Cardiac muscle cell (in vitro differentiated cells and primary cell): ENCODE results near the gene HOXA5. TPM values are rescaled to one million over a fixed set of nuclear protein-coding genes. Genes with fewer than 3 reads are reported as not detected.

Experiments used
- DNase-seq, 2 donors: peaks; one replicate each; pipeline versions ENCODE4 v3.0.0 to v3.0.0-alpha.2; 2010 to 2017; ENCODE audit warnings: low read depth in 1 of 2, low spot score in 1 of 2
- H3K27ac ChIP-seq: fragments of 200-600 bp; sonication (generic); 2 replicates; pipeline ENCODE4 v1.5.1; 2016
- H3K27me3 ChIP-seq: fragments of 200-600 bp; sonication (generic); 2 replicates; pipeline ENCODE4 v1.6.0; 2016; ENCODE audit warnings: control low read depth
- H3K36me3 ChIP-seq: fragments of 200-600 bp; sonication (generic); 2 replicates; pipeline ENCODE4 v1.5.1; 2016; ENCODE audit warnings: control low read depth
- H3K4me1 ChIP-seq: fragments of 200-600 bp; sonication (generic); 2 replicates; pipeline ENCODE4 v1.8.1; 2017; ENCODE audit warnings: low read depth, mild to moderate bottlenecking, mixed run types
- H3K4me3 ChIP-seq: fragments of 200-600 bp; sonication (generic); 2 replicates; pipeline ENCODE4 v1.5.1; 2016; ENCODE audit warnings: mild to moderate bottlenecking
- H3K9me3 ChIP-seq: fragments of 200-600 bp; sonication (generic); 2 replicates; pipeline ENCODE4 v1.5.1; 2017; ENCODE audit warnings: low read depth, mild to moderate bottlenecking, control low read depth
- CTCF ChIP-seq: IDR thresholded peaks from 2 replicates; pipeline ENCODE4 v1.5.1; 2012; ENCODE audit warnings: low read depth, mild to moderate bottlenecking, low read length
- polyA plus RNA-seq: library from polyadenylated mRNA; unstranded; fragments of >200 nt; fragmentation: Nextera tagmentation; extraction: Ambion mirVana; gene quantifications from 2 replicates; pipeline ENCODE4 v1.2.1, GENCODE V29; 2016
- total RNA-seq: library from RNA; depleted of rRNA; stranded (reverse); fragments of >200 nt; gene quantifications from 2 replicates; pipeline ENCODE4 v1.2.3, GENCODE V29; 2016

Gene HOXA5
- total and polyA plus RNA-seq, 2 experiments from 2014 or later, result not detected

- TF ChIP-seq CTCF, result no peak
- H3K4me1 ChIP-seq, result no peaks in the 10 kb centered on the region
- no peak within 1 kb of the TSS for H3K27ac ChIP-seq
- DNase-seq, result no peak
- H3K9me3 ChIP-seq, result no peaks in the 10 kb centered on the region
- no peak within 1 kb of the TSS for H3K4me3 ChIP-seq
- H3K27me3 ChIP-seq, result peaks cover 100% of the 10 kb centered on the region
- H3K36me3 ChIP-seq, result no peaks in the 10 kb centered on the region
Observed at GRCh38 chr7:27147199-27148030, 3.9 kb upstream of the HOXA5 start, which contains the start of gene HOXA6. Gene HOXA6, minus strand, starts transcription at chr7:27147774. Its CDS starts 25 bp downstream, at chr7:27147749.

DNA sequence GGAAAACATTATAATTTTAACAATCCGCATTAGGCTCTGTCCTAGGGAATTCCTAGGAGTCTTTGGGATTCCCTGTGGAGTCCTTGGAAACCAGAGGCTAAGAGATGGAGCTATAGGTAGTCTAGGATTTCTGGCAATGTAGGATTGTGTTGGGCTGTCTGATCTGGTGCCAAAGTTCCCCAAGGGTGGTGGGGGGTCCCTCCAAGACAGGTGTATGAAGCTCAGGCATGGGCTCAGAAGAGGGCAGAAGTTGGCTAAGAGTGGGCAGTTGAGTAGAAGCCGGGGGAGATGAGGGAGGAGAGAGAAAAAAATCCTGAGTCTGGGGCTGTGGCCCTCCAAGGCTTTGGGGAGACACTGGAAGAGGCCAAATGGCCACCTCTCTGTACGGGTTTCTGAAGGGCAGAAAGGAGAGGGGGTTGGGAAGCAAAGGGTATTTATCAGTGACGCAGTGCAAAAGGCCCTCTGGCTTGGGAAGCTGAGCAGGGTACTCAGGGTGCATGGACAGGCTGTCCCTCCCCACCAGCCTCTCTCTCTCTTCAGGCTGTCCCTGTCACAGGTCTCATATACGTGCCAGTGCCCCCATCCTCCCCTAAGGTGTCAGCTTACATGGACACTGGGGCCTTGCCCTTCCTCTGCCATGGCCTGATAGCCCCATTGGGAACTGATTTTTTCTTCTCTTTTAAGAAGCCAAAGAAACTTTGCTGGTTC is 3.2 kb upstream of the HOXA5 start:
- Histone ChIP-seq H3K36me3 (no peaks in the 10 kb centered on the region), H3K27me3 (peaks cover 100% of the 10 kb centered on the region), H3K4me3 (no peak overlapping the region), H3K27ac (no peak overlapping the region), H3K4me1 (no peaks in the 10 kb centered on the region), H3K9me3 (no peaks in the 10 kb centered on the region)
- DNase-seq, result no peak
- no peak for TF ChIP-seq CTCF

DNA sequence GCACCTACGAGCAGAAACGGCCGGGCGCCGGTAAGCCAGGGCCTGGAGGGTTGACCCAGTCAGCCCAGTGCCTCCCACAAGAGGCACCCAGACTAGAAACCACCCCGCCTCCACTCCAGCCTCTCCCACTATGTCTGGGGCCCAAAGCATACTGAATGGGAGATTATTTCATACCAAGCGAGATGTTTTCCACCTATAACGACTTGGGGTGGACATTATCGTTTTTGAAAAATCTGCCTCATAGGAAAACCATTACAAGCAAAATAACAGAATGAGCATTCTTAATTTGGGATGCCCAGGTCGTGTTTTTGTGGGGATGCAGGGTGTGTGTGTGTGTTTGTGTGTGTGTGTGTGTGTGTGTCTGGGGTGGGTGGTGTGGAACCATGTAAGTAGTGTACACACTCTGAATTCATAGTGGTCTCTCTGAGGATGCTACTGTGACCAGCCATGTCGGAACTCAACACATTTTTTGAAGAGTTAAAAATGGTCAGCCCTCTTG is 2.5 kb upstream of the HOXA5 start:
- no peaks in the 10 kb centered on the region for H3K36me3 ChIP-seq
- H3K27me3 ChIP-seq, result peaks cover 100% of the 10 kb centered on the region
- H3K4me3 ChIP-seq, result no peak overlapping the region
- no peak overlapping the region for H3K27ac ChIP-seq
- TF ChIP-seq CTCF, result no peak
- no peaks in the 10 kb centered on the region for H3K4me1 ChIP-seq
- no peaks in the 10 kb centered on the region for H3K9me3 ChIP-seq
- DNase-seq, result no peak

- Histone ChIP-seq H3K4me3 (no peak overlapping the region), H3K4me1 (no peaks in the 10 kb centered on the region), H3K27ac (no peak overlapping the region), H3K27me3 (peaks cover 100% of the 10 kb centered on the region), H3K36me3 (no peaks in the 10 kb centered on the region), H3K9me3 (no peaks in the 10 kb centered on the region)
- no peak for TF ChIP-seq CTCF
- no peak for DNase-seq
Observed at GRCh38 chr7:27145165-27145913, 1.9 kb upstream of the HOXA5 start.

DNA sequence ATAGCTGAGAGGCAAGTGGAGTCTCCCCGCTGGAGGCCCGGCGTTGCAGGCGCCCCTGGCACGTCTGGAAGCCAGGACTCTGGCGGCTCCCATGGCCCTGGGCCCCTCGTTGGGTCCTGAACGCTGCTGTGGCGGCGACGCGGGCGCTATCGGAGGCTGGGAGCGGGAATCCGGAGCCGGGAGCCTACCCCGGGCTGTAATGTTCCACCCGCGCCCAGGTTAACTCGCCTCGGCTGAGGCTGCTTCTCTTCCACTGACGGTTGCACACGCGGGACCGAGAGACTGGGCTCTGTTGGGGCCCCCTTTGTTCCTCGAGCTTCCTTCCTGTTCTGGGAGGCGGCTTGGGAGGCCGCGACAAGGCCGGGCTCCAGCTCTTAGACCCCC is 1.3 kb upstream of the HOXA5 start:
- H3K27me3 ChIP-seq, result peaks cover 100% of the 10 kb centered on the region
- no peak overlapping the region for H3K27ac ChIP-seq
- H3K4me3 ChIP-seq, result no peak overlapping the region

More for the DNA sequence above, 1.3 kb upstream of the HOXA5 start:
- no peaks in the 10 kb centered on the region for H3K4me1 ChIP-seq
- H3K36me3 ChIP-seq, result no peaks in the 10 kb centered on the region
- no peak for TF ChIP-seq CTCF
- no peaks in the 10 kb centered on the region for H3K9me3 ChIP-seq
- DNase-seq, result no peak
